ENCODE measurements around the gene EDEM2. TPM values are rescaled to one million over a fixed set of nuclear protein-coding genes. Genes with fewer than 3 reads are reported as not detected.

Gene EDEM2
- total RNA-seq, 1 experiment from 2014 or later = 22.8 TPM

DNA sequence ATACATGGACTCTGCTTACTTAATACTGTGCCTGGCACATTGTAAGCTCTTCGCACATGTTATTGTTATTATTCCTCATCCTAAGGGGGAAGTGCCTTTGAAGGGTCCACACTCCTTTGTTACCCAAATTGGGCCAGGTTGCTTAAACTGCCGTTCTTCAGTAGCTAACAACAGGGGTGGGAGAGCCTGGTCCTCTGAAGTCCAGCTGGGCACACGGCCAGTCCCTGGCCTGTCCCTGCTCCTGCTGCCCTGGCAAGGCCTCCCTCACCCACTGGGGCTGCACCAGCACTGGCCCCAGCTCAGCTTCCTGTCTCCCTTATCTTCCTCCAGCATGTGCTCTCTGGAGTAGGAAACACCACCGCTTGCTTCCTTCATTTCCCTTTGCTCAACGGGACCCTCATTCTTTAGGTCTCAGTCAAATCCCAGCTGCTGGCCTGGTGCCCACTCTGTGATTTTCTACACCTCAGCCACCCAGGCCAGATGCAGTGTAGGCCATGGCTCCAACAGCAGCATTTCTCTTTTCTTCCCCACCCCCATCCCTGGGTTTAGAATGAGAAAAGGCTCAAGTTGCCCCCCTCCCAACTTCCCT lies 19.2 kb upstream of the EDEM2 start:
- Histone ChIP-seq H3K9ac (ENCODE audit: low read length) (no peak overlapping the region), H3K4me1 (ENCODE audit: control insufficient read depth in 1 of 2, insufficient read depth in 2 of 2, low read length in 2 of 2) (peaks cover 5 to 6% of the 10 kb centered on the region in 2 experiments), H3K9me3 (ENCODE audit: control insufficient read depth in 1 of 2, insufficient read depth in 1 of 2, low read depth in 1 of 2, low read length in 2 of 2) (no peaks in the 10 kb centered on the region), H3K4me3 (replicated peaks in 1 of 2; ENCODE audit: low read depth in 1 of 2, low read length in 2 of 2) (no peak overlapping the region), H3K36me3 (ENCODE audit: control insufficient read depth in 1 of 2, insufficient read depth in 2 of 2, low read length in 2 of 2) (no peaks in the 10 kb centered on the region), H3K79me2 (ENCODE audit: insufficient read depth, low read length) (no peaks in the 10 kb centered on the region), H3K27me3 (ENCODE audit: insufficient read depth, low read length) (no peaks in the 10 kb centered on the region), H2AFZ (ENCODE audit: low read depth, low read length, poor library complexity, severe bottlenecking) (no peak overlapping the region), H4K20me1 (ENCODE audit: insufficient read depth) (no peaks in the 10 kb centered on the region), H3K9me2 (ENCODE audit: insufficient read depth) (no peaks in the 10 kb centered on the region), H3K4me2 (ENCODE audit: low read length) (no peak overlapping the region), H3K27ac (ENCODE audit: low read depth, low read length) (no peak overlapping the region)
- ATAC-seq = no peak
- no peak for DNase-seq (ENCODE audit: low read depth, low spot score)
- BruUV-seq (replicated peaks) = no TSS peak
- intact Hi-C loops (cut with micrococcal nuclease) = no loop called here
- ChIA-PET POLR2A (interaction anchor here (0.6 kb wide), 1 partner anchor 20 kb away, joined by 3 read pairs; no protein-coding TSS in a partner anchor), RAD21 (ENCODE audit: low non-redundant PET in 1 of 2, low total read pairs in 2 of 2, uncharacterized antibody in 2 of 2, unreplicated experiment in 2 of 2) (no interaction called here), CTCF (interaction anchor here (1.4 to 2.0 kb wide), 2 partner anchors 20 to 21 kb away, joined by 4 to 8 read pairs; partner anchors contain the start of gene EDEM2)
- TF ChIP-seq YY1 (IDR thresholded peaks at IDR 0.05; ENCODE audit: extremely low read depth, insufficient replicate concordance, low read depth, low read length) (no peak), SIN3A (IDR thresholded peaks at IDR 0.05; ENCODE audit: low read depth) (no peak), SRF (IDR thresholded peaks at IDR 0.05; ENCODE audit: low read depth) (no peak), FOSL1 (IDR thresholded peaks at IDR 0.05; ENCODE audit: low read depth) (no peak), JUND (IDR thresholded peaks at IDR 0.05) (no peak), POLR2AphosphoS5 (IDR thresholded peaks at IDR 0.05; ENCODE audit: low read depth, low read length) (no peak), RAD21 (IDR thresholded peaks at IDR 0.05; ENCODE audit: low read depth) (no peak), POLR2A (IDR thresholded peaks at IDR 0.05; ENCODE audit: borderline replicate concordance, extremely low read depth, insufficient read depth, insufficient read length) (no peak), ZFX (IDR thresholded peaks at IDR 0.05) (no peak), EZH2phosphoT487 (IDR thresholded peaks at IDR 0.05; ENCODE audit: borderline replicate concordance) (no peak), REST (IDR thresholded peaks at IDR 0.05; ENCODE audit: low read depth) (no peak), SP1 (IDR thresholded peaks at IDR 0.05; ENCODE audit: low read depth) (no peak), TCF7L2 (IDR thresholded peaks at IDR 0.05; ENCODE audit: borderline replicate concordance, extremely low read depth, insufficient read depth, insufficient read length) (no peak), MAX (IDR thresholded peaks at IDR 0.05) (no peak), EGR1 (IDR thresholded peaks at IDR 0.05; ENCODE audit: low read depth) (no peak), EZH2 (IDR thresholded peaks at IDR 0.05) (no peak), ATF3 (IDR thresholded peaks at IDR 0.05) (no peak), CEBPB (IDR thresholded peaks at IDR 0.05; ENCODE audit: low read depth) (no peak), CBX3 (IDR thresholded peaks at IDR 0.05; ENCODE audit: low read depth) (no peak)
- TF ChIP-seq, protein P1, sequence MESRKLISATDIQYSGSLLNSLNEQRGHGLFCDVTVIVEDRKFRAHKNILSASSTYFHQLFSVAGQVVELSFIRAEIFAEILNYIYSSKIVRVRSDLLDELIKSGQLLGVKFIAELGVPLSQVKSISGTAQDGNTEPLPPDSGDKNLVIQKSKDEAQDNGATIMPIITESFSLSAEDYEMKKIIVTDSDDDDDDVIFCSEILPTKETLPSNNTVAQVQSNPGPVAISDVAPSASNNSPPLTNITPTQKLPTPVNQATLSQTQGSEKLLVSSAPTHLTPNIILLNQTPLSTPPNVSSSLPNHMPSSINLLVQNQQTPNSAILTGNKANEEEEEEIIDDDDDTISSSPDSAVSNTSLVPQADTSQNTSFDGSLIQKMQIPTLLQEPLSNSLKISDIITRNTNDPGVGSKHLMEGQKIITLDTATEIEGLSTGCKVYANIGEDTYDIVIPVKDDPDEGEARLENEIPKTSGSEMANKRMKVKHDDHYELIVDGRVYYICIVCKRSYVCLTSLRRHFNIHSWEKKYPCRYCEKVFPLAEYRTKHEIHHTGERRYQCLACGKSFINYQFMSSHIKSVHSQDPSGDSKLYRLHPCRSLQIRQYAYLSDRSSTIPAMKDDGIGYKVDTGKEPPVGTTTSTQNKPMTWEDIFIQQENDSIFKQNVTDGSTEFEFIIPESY (IDR thresholded peaks at IDR 0.05; ENCODE audit: extremely low read depth, insufficient replicate concordance, low read length) = no peak

All from HCT116 (cell line).